ENCODE results near the gene PCDHGA1.

The PCDHGA1 gene

DNA sequence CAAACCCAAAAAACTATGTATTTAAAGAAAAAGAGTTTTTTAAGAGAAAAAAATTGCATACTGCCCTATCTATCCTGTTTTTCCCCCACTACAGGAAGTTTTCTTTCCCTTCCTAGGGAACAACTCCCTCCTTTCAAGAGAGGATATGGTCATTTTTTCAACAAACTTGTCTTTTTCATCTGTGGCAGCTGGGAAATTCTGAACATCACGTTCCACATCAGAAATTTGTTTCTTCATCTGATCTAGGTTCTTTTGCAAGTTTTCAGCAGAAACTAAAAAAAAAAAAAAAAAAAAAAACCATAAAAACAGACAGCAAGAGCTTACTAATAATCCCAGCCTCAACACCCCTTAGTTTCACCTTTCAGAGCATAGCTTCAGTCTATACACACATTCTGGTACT, 197.1 kb downstream of the PCDHGA1 start:
- no peaks in the 10 kb centered on the region for H3K27me3 ChIP-seq (ENCODE audit: low read length)
- no peak overlapping the region for H2AFZ ChIP-seq (ENCODE audit: low read depth, low read length, severe bottlenecking)
- H3K9me2 ChIP-seq (replicated peaks; ENCODE audit: insufficient read depth, low read length): no peaks in the 10 kb centered on the region
- peak overlapping the region; percentile 99 for H3K27ac ChIP-seq (ENCODE audit: low read depth, low read length)
- H3K4me2 ChIP-seq (ENCODE audit: low read depth, low read length, poor library complexity, severe bottlenecking): peak overlapping the region; percentile 94
- peaks cover 57% of the 10 kb centered on the region for H3K79me2 ChIP-seq (ENCODE audit: insufficient read depth, low read length)
- H3K9me3 ChIP-seq (ENCODE audit: insufficient read depth, low read length): no peaks in the 10 kb centered on the region
- H3K9ac ChIP-seq (ENCODE audit: low read length): peak overlapping the region; percentile 86
- no peaks in the 10 kb centered on the region for H4K20me1 ChIP-seq (ENCODE audit: low read depth, low read length)
- H3K4me3 ChIP-seq (ENCODE audit: insufficient read depth, low read length, poor library complexity, severe bottlenecking): peak overlapping the region; percentile 57
- H3K36me3 ChIP-seq (ENCODE audit: low read length): peaks cover 30% of the 10 kb centered on the region
- no peak for TF ChIP-seq EZH2phosphoT487 (conservative IDR thresholded peaks at IDR 0.05; ENCODE audit: low read length)
- TF ChIP-seq CTCF (IDR thresholded peaks at IDR 0.05; ENCODE audit: insufficient read depth, low read length, poor library complexity, severe bottlenecking): no peak
- peaks cover 68% of the 10 kb centered on the region for H3F3A ChIP-seq (ENCODE audit: insufficient read depth)

DNA sequence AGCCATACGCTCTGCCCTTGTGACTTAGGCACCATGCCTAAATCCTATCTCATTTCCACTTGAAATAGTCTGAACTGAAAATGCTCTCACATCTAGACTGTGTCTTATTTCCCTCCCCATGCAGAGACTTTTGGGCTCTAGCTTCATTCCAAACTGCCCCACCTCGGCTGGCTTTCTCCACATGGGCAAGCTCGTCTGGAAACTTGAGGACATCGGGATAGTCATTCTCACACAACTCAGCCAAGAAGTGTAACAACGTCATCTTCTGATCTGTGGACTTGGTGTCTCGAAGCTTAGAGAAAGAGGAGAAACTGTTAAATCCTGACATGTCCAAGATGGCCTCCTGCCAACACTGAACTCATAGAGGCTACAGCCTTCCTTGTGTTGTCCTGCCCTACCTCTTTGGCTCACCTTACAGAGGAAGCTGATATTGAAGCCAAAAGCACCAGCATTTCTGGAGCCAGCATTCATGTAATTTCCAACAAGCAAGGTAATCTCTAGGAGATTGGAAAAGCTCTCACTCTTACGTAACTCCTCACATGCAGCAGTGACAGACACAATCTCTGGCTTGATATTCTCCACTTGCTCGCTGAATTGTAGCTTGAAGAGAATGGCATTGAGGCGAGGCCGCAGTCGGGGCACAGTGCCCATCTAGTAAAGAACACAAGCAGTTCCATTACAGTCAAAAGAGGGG, 198.1 kb downstream of the PCDHGA1 start:
- H3K4me2 ChIP-seq (ENCODE audit: low read depth, low read length, poor library complexity, severe bottlenecking): peak overlapping the region; percentile 94
- H3K9me2 ChIP-seq (replicated peaks; ENCODE audit: insufficient read depth, low read length): no peaks in the 10 kb centered on the region
- H3K27ac ChIP-seq (ENCODE audit: low read depth, low read length): peak overlapping the region; percentile 99
- H3K27me3 ChIP-seq (ENCODE audit: low read length): no peaks in the 10 kb centered on the region
- no peaks in the 10 kb centered on the region for H3K9me3 ChIP-seq (ENCODE audit: insufficient read depth, low read length)
- H3K36me3 ChIP-seq (ENCODE audit: low read length): peaks cover 29% of the 10 kb centered on the region
- H3K9ac ChIP-seq (ENCODE audit: low read length): peak overlapping the region; percentile 86
- no peaks in the 10 kb centered on the region for H4K20me1 ChIP-seq (ENCODE audit: low read depth, low read length)
- H2AFZ ChIP-seq (ENCODE audit: low read depth, low read length, severe bottlenecking): no peak overlapping the region
- TF ChIP-seq EZH2phosphoT487 (conservative IDR thresholded peaks at IDR 0.05; ENCODE audit: low read length): no peak
- TF ChIP-seq CTCF (IDR thresholded peaks at IDR 0.05; ENCODE audit: insufficient read depth, low read length, poor library complexity, severe bottlenecking): no peak
- H3F3A ChIP-seq (ENCODE audit: insufficient read depth): peaks cover 78% of the 10 kb centered on the region
- peaks cover 51% of the 10 kb centered on the region for H3K79me2 ChIP-seq (ENCODE audit: insufficient read depth, low read length)
- H3K4me3 ChIP-seq (ENCODE audit: insufficient read depth, low read length, poor library complexity, severe bottlenecking): peak overlapping the region; percentile 57

- peaks cover 78% of the 10 kb centered on the region for H3F3A ChIP-seq (ENCODE audit: insufficient read depth)
- peak overlapping the region; percentile 99 for H3K27ac ChIP-seq (ENCODE audit: low read depth, low read length)
- TF ChIP-seq EZH2phosphoT487 (conservative IDR thresholded peaks at IDR 0.05; ENCODE audit: low read length): no peak
- TF ChIP-seq CTCF (IDR thresholded peaks at IDR 0.05; ENCODE audit: insufficient read depth, low read length, poor library complexity, severe bottlenecking): no peak
- peaks cover 47% of the 10 kb centered on the region for H3K79me2 ChIP-seq (ENCODE audit: insufficient read depth, low read length)
- peaks cover 28% of the 10 kb centered on the region for H3K36me3 ChIP-seq (ENCODE audit: low read length)
- no peaks in the 10 kb centered on the region for H3K9me3 ChIP-seq (ENCODE audit: insufficient read depth, low read length)
- H3K4me3 ChIP-seq (ENCODE audit: insufficient read depth, low read length, poor library complexity, severe bottlenecking): peak overlapping the region; percentile 57
- H3K4me2 ChIP-seq (ENCODE audit: low read depth, low read length, poor library complexity, severe bottlenecking): peak overlapping the region; percentile 94
- H3K27me3 ChIP-seq (ENCODE audit: low read length): no peaks in the 10 kb centered on the region
- H2AFZ ChIP-seq (ENCODE audit: low read depth, low read length, severe bottlenecking): no peak overlapping the region
- no peaks in the 10 kb centered on the region for H3K9me2 ChIP-seq (replicated peaks; ENCODE audit: insufficient read depth, low read length)
- no peaks in the 10 kb centered on the region for H4K20me1 ChIP-seq (ENCODE audit: low read depth, low read length)
- H3K9ac ChIP-seq (ENCODE audit: low read length): peak overlapping the region; percentile 86
These were observed 198.7 kb downstream of the PCDHGA1 start for GRCh38 chr5:141529002-141529401.

All from SU-DHL-6 (cell line).